Rectal smooth muscle tissue (tissue), 1 donor: Measurements from ENCODE around the gene ADM2.
"Not testable (repeated sequence)": the region's sequence is repeated elsewhere in the genome, so short reads cannot be mapped to it uniquely, and the experiment has no call there.

Experiments used
- H3K27ac ChIP-seq: one replicate; pipeline ENCODE4 v1.7.0; 2013; ENCODE audit warnings: low read depth, low read length, inconsistent platforms
- H3K27me3 ChIP-seq: one replicate; pipeline ENCODE4 v1.7.0; 2013; ENCODE audit warnings: low read length; ENCODE audit not compliant: control insufficient read depth, insufficient read depth
- H3K36me3 ChIP-seq: one replicate; pipeline ENCODE4 v1.7.0; 2013; ENCODE audit warnings: low read length; ENCODE audit not compliant: control insufficient read depth, insufficient read depth
- H3K4me1 ChIP-seq: one replicate; pipeline ENCODE4 v1.7.0; 2013; ENCODE audit warnings: low read length; ENCODE audit not compliant: control insufficient read depth, insufficient read depth
- H3K4me3 ChIP-seq: one replicate; pipeline ENCODE4 v1.7.0; 2013; ENCODE audit warnings: low read length
- H3K9ac ChIP-seq: one replicate; pipeline ENCODE4 v1.7.0; 2013; ENCODE audit warnings: low read length

The ADM2 gene

GRCh38 chr22:50516068-50516467 is 34.7 kb downstream of the ADM2 start:
- Histone ChIP-seq H3K9ac (no peak overlapping the region), H3K36me3 (peaks cover 10% of the 10 kb centered on the region), H3K4me3 (no peak overlapping the region), H3K4me1 (no peaks in the 10 kb centered on the region), H3K27me3 (no peaks in the 10 kb centered on the region), H3K27ac (no peak overlapping the region)

- no peak overlapping the region for H3K9ac ChIP-seq
- peaks cover 12% of the 10 kb centered on the region for H3K36me3 ChIP-seq
- no peaks in the 10 kb centered on the region for H3K27me3 ChIP-seq
Measured at GRCh38 chr22:50516891-50517290, 35.5 kb downstream of the ADM2 start.

GRCh38 chr22:50517495-50518260 is 36.3 kb downstream of the ADM2 start:
- Histone ChIP-seq H3K4me3 (no peak overlapping the region), H3K27me3 (no peaks in the 10 kb centered on the region), H3K36me3 (peaks cover 19% of the 10 kb centered on the region), H3K27ac (no peak overlapping the region), H3K4me1 (no peaks in the 10 kb centered on the region), H3K9ac (no peak overlapping the region)

More at GRCh38 chr22:50516891-50517290, 35.5 kb downstream of the ADM2 start:
- Histone ChIP-seq H3K4me3 (no peak overlapping the region), H3K4me1 (no peaks in the 10 kb centered on the region), H3K27ac (no peak overlapping the region)

- Histone ChIP-seq H3K27me3 (no peaks in the 10 kb centered on the region), H3K9ac (no peak overlapping the region), H3K36me3 (peaks cover 27% of the 10 kb centered on the region), H3K4me1 (no peaks in the 10 kb centered on the region), H3K4me3 (no peak overlapping the region), H3K27ac (no peak overlapping the region)
Measured at GRCh38 chr22:50518606-50519005, 37.3 kb downstream of the ADM2 start.

- H3K27me3 ChIP-seq = no peaks in the 10 kb centered on the region
- H3K27ac ChIP-seq = no peak overlapping the region
- H3K4me1 ChIP-seq = no peaks in the 10 kb centered on the region
- H3K36me3 ChIP-seq = peaks cover 29% of the 10 kb centered on the region
- H3K4me3 ChIP-seq = no peak overlapping the region
- H3K9ac ChIP-seq = no peak overlapping the region
Measured at GRCh38 chr22:50519151-50519550, 37.8 kb downstream of the ADM2 start.

GRCh38 chr22:50520184-50520583 is 38.8 kb downstream of the ADM2 start:
- not testable (repeated sequence) for H3K4me3 ChIP-seq, H3K9ac ChIP-seq, H3K4me1 ChIP-seq, H3K27me3 ChIP-seq, H3K27ac ChIP-seq
- H3K36me3 ChIP-seq = peaks cover 29% of the 10 kb centered on the region

GRCh38 chr22:50520826-50521453 is 39.6 kb downstream of the ADM2 start:
- H3K4me3 ChIP-seq = no peak overlapping the region

GRCh38 chr22:50521710-50522109 is 40.4 kb downstream of the ADM2 start:
- H3K4me3 ChIP-seq = no peak overlapping the region
- no peak overlapping the region for H3K9ac ChIP-seq
- peaks cover 3% of the 10 kb centered on the region for H3K4me1 ChIP-seq
- H3K27me3 ChIP-seq = no peaks in the 10 kb centered on the region
- H3K36me3 ChIP-seq = peaks cover 23% of the 10 kb centered on the region
- no peak overlapping the region for H3K27ac ChIP-seq

More at GRCh38 chr22:50520826-50521453, 39.6 kb downstream of the ADM2 start:
- no peaks in the 10 kb centered on the region for H3K4me1 ChIP-seq
- H3K27ac ChIP-seq = no peak overlapping the region
- no peaks in the 10 kb centered on the region for H3K27me3 ChIP-seq
- peaks cover 29% of the 10 kb centered on the region for H3K36me3 ChIP-seq
- H3K9ac ChIP-seq = no peak overlapping the region

- H3K27me3 ChIP-seq = no peaks in the 10 kb centered on the region
- H3K9ac ChIP-seq = no peak overlapping the region
- peaks cover 3% of the 10 kb centered on the region for H3K4me1 ChIP-seq
- no peak overlapping the region for H3K4me3 ChIP-seq
- H3K36me3 ChIP-seq = peaks cover 22% of the 10 kb centered on the region
- H3K27ac ChIP-seq = no peak overlapping the region
Measured at GRCh38 chr22:50522208-50522805, 41.0 kb downstream of the ADM2 start.

GRCh38 chr22:50522806-50523438 is 41.6 kb downstream of the ADM2 start:
- H3K4me3 ChIP-seq = no peak overlapping the region
- peaks cover 3% of the 10 kb centered on the region for H3K4me1 ChIP-seq
- peaks cover 22% of the 10 kb centered on the region for H3K36me3 ChIP-seq
- H3K9ac ChIP-seq = no peak overlapping the region
- H3K27ac ChIP-seq = no peak overlapping the region
- no peaks in the 10 kb centered on the region for H3K27me3 ChIP-seq

GRCh38 chr22:50523458-50523805 is 42.1 kb downstream of the ADM2 start:
- peaks cover 22% of the 10 kb centered on the region for H3K36me3 ChIP-seq

GRCh38 chr22:50523806-50524675 is 42.7 kb downstream of the ADM2 start:
- H3K36me3 ChIP-seq = peaks cover 18% of the 10 kb centered on the region
- H3K27me3 ChIP-seq = no peaks in the 10 kb centered on the region
- H3K4me3 ChIP-seq = peak overlapping the region; percentile 59
- H3K9ac ChIP-seq = peak overlapping the region; percentile 6
- peaks cover 3% of the 10 kb centered on the region for H3K4me1 ChIP-seq
- H3K27ac ChIP-seq = no peak overlapping the region

More at GRCh38 chr22:50523458-50523805, 42.1 kb downstream of the ADM2 start:
- no peak overlapping the region for H3K4me3 ChIP-seq
- H3K9ac ChIP-seq = peak overlapping the region; percentile 6
- H3K27me3 ChIP-seq = no peaks in the 10 kb centered on the region
- H3K27ac ChIP-seq = no peak overlapping the region
- peaks cover 3% of the 10 kb centered on the region for H3K4me1 ChIP-seq
